ENCODE results near the gene AK8.

The AK8 gene

DNA sequence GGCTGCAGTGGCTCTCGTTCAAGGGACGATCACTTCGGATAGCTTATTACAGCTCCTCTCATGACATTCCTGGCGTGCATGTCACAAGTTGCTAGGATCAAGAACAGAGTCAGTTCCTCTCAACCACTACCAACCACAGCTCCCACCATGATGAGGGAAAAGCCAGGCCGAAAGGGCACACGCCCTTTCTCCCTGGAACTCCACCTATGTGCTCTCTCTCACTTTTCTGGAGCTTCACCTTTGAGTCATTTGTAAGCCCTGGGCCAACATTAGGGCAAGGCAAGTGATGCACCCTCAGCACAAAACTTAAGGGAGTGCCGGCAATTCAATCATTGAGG, 2.2 kb upstream of the AK8 start:
- DNase-seq (ENCODE audit: insufficient read length, low spot score) (peak; percentile 75), FAIRE-seq (peak; percentile 38)
- TF ChIP-seq POLR2A (IDR thresholded peaks at IDR 0.05; ENCODE audit: low read depth, low read length) = no peak

DNA sequence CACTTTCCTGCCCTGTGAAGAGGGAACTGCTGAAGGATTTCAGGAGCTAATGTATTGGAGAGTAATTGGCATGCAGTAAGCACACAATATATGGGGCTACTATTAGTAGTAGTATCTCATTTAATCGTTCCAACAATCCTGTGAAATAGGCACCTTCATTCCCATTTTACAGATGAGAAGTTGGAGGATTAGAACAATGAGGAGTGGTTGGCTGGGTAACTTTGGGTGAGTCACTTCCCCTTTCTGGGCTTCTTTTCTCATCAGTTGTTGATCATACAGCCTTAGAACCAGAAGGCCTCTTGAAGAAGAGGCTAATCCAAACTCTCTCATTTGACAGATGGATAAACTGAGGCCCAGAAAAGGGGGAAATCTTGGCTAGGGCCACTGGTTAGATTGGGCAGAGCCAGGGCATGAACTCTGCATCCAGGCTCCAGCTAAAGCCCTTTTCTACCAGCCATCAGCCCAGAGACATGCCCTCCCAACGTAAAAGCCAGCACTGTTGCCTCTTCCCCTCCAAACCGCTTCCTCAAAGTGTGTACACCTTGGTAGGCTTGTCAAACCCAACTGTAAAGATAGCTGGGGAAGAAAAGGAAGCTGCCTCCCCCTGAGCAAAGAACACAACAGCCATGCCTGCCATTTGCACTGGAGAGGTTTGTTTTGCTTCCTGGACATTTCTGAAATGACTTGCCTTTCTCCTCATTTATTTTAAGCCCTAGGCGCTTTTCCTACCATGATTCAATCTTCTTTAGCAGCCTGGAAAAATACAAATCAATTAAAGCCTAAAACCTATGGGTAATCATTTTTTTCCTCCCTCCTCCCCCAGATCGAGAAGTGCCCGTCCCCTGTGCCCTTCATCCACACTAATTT, 1.6 kb upstream of the AK8 start:
- no peak for TF ChIP-seq POLR2A (IDR thresholded peaks at IDR 0.05; ENCODE audit: low read depth, low read length)
- no peak for FAIRE-seq
- peak; percentile 33 for DNase-seq (ENCODE audit: insufficient read length, low spot score)

DNA sequence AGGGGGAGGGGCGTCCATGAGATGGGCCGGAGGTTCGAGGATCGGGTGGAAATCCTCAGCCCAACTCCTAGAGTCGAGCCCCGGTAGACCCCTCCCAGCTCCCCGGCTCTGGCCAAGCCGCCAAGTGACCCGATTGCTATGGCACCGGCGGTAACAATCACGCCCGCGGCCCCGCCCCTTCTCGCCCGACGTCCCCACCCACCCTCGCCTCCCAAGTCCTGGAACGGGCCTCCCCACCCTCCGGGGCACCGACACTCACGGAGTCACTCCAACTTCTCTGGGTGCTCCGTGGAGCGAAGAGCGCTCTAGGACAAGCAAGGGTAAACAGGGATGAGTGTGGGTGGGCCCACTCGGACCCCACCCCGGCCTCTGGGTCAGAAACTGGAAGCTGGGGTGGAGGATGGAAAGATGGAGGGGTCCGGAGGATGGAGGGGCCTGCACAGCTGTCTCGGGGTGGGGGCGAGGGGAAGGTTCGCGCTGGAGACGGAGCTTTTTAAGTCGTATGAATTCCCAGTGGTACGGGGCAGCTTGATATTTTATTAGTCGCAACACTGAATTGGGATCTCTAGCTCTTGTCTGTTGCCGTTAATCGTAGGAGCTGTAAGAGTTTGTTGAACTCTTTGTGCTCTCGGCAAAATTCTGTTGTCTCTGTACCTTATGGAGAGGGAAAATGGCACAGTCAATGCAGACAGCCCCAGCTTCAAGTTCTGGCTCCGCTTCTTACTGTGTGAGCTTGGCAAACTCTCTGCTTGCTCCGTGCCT, 792 bp upstream of the AK8 start, which contains the start of gene SPACA9:
Gene SPACA9, plus strand, starts transcription at position 204 of the 762 bp plus-strand sequence. CDS start 5,050 bp downstream, outside the sequence.
- no peak for FAIRE-seq
- DNase-seq (ENCODE audit: insufficient read length, low spot score) = peak; percentile 73
- TF ChIP-seq POLR2A (IDR thresholded peaks at IDR 0.05; ENCODE audit: low read depth, low read length) = no peak

DNA sequence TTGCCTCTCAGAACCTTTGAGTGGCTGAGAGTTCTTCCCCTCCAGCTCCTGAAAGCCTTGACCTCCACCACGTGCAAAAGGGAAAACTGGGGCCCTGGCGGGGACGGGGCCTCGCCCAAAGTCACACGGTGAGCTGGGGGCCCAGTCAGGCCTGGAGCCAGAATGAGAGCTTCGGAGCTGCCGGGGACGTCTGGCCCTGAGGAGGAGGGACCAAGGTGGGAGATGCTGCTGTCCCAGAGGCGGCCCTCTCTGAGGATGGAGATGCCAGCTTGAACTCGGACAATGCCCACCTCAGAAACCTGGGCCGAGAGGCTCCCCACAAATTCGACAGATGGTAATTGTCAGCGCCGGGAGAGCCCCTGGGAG, 643 bp downstream of the AK8 start:
- no peak for TF ChIP-seq POLR2A (IDR thresholded peaks at IDR 0.05; ENCODE audit: low read depth, low read length)
- FAIRE-seq (no peak), DNase-seq (ENCODE audit: insufficient read length, low spot score) (no peak)

DNA sequence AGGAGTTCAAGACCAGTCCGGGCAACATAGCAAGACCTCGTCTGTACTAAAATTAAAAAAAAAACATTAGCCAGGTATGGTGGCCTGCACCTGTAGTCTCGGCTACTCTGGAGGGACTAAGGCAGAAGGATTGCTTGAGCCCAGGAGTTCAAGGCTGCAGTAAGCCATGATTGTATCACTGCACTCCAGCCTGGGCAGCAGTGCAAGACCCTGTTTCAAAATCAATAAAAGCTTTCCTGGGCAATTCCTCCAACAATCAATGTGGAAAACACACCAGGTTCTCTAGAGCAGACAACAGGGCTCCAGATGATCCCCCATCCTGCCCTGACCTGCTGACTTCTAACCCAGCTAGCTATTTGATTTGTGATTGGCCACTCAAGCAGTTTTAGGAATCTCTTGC, 1.2 kb downstream of the AK8 start:
- no peak for FAIRE-seq
- no peak for TF ChIP-seq POLR2A (IDR thresholded peaks at IDR 0.05; ENCODE audit: low read depth, low read length)

DNA sequence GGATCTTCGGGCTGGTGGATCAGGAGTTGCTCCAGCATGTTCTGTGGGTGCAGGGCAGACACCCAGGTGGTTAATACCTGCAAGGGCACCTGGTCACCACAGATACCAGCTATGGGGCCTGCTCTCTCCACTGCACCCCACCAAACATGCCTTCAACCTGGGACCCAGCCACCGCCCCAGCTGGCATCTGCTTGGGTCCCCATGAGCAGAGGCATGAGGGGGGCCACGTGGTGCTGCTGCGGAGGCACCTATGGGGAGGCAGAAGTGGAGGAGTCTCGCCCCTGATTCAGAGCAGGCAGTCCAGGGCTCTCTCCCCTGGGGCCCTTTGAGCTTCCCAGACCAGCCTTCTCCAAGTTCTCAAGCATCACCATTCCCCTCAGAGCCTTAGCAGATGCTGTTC, 2.9 kb downstream of the AK8 start:
- no peak for DNase-seq (ENCODE audit: insufficient read length, low spot score)
- TF ChIP-seq POLR2A (IDR thresholded peaks at IDR 0.05; ENCODE audit: low read depth, low read length) = no peak
- FAIRE-seq = no peak

More for the DNA sequence above, 1.2 kb downstream of the AK8 start:
- DNase-seq (ENCODE audit: insufficient read length, low spot score) = no peak

DNA sequence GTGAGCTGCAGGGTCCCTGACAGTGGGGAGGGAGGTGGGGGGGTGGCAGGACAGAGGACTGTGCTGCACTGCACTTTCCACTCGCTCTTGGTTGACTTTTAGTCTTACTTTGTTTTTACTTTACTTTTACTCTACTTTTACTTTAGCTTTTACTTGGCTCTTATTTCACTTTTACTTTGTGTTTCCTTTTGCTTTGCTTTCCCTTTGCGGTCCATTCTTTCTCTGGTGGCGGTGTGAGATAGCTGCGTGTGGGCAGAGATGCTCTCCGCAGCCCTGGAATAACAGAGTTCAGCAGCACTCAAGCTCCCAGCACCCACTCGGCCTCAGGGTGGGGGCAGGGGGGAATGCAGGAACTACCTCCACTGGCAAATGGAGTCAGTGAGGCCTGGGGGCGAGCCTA, 4.7 kb downstream of the AK8 start:
- TF ChIP-seq POLR2A (IDR thresholded peaks at IDR 0.05; ENCODE audit: low read depth, low read length) = no peak
- no peak for FAIRE-seq
- DNase-seq (ENCODE audit: insufficient read length, low spot score) = no peak

DNA sequence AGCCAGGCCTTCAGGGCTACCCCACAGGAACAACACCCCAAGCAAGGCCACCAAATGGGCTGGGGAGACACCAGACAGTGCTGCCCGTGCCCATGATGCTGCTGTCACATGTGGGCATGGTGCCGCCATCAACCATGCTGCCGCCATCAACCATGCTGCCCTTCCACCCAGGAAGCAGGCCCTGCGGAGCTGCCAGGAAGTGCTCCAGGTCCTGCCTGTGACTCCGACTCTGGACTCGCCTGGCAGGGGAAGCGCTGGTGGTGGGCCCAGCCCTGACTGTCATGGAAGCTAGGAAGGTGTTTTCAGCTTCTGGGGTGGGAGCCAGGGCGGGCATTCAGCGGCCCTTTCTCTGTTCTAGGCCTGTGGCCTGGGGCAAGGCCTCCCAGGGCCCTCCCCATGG, 8.8 kb downstream of the AK8 start:
- TF ChIP-seq POLR2A (IDR thresholded peaks at IDR 0.05; ENCODE audit: low read depth, low read length) = no peak
- DNase-seq (ENCODE audit: insufficient read length, low spot score) (no peak), FAIRE-seq (no peak)

DNA sequence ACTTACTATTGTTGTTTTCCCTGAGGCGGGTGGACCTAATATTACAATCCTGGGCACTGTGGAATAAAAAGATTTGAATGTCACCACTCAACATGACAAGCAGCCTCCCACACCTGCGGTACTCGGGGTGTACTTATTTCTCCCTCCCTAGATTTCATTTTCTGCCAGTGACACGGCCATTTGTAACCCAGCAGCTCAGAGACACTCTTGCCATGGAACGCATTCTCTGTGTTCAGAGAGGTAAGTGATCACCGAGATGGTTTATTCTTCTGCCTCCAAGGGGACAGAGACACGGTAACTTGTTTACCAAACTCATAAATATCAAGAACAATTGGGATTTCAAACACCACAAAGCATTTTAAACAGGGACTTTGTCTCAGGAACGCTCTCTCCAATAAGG, 11.2 kb downstream of the AK8 start:
- no peak for TF ChIP-seq POLR2A (IDR thresholded peaks at IDR 0.05; ENCODE audit: low read depth, low read length)
- FAIRE-seq = no peak
- DNase-seq (ENCODE audit: insufficient read length, low spot score) = no peak

DNA sequence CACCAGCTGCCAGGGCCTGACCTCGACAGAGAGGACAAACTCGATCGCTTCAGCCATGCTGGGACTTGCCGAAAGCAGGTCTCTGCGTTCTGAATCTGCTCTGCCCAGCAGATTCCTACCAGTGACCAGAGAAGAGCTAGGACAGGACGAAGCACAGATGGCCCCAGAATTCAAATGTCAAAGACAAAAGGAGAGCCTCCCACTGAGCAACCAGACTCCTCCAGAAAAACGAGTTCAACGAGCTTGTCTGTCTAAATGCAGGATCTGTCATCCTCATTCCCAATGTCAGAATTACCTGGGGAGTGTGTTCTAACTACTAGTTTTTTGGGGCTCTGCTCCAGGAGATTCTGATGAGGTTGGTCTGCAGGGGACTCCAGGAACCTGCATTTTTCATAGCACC, 13.4 kb downstream of the AK8 start:
- DNase-seq (ENCODE audit: insufficient read length, low spot score) = no peak
- TF ChIP-seq POLR2A (IDR thresholded peaks at IDR 0.05; ENCODE audit: low read depth, low read length) = no peak
- FAIRE-seq = no peak

DNA sequence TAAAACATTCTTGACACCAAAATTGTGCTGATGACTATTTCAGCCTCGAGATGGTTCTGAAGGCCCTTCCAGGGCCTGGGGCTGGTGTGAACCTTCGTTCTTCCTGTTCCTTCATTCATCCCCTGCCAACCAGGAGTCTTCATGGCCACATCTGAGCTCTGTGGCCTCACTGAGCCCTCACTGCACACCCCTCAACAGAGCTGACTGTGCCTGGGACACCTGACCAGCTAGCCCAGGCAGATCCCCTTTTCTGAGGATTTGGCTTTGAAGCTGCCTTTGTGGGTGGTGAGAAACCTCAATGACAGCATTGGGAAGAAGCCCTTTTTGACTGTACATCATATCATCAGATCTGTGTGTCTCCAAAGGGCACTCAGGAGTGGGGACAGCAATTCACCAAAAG, 13.8 kb downstream of the AK8 start:
- DNase-seq (ENCODE audit: insufficient read length, low spot score) = no peak
- FAIRE-seq = no peak
- no peak for TF ChIP-seq POLR2A (IDR thresholded peaks at IDR 0.05; ENCODE audit: low read depth, low read length)

DNA sequence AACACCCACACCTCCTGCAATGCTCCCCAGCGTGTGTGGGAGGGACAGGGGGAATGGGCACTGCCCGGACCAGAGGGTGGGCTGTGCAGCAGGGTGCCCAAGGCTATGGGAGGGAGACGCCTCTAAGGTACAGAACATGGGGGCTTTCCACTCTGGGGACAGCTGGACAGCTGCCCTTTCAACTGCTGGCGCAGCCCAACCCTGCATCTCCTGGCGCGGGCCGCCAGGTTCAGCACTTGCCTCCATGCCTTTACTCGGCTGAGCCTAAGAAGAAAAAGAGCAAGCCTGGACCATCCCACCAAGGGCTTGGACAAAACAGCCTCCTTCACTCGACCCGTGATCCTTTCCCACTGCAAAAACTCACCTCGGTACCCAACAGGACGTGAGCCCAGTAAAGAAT, 15.0 kb downstream of the AK8 start:
- DNase-seq (ENCODE audit: insufficient read length, low spot score) (no peak), FAIRE-seq (no peak)
- no peak for TF ChIP-seq POLR2A (IDR thresholded peaks at IDR 0.05; ENCODE audit: low read depth, low read length)

DNA sequence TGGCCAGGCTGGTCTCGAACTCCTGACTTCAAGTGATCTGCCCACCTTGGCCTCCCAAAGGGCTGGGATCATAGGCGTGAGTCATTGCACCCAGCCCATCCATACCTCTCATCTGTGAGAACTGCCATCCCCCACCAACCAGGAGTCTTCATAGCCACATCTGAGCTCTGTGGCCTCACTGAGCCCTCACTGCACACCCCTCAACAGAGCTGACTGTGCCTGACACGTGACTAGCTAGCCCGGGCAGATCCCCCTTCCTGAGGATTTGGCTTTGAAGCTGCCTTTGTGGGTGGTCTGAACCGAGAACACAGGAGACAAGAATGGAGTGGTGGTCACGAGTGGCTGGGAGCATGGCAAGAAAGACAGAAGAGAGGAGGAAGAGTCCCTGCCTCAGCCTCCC, 15.6 kb downstream of the AK8 start:
- no peak for FAIRE-seq
- no peak for TF ChIP-seq POLR2A (IDR thresholded peaks at IDR 0.05; ENCODE audit: low read depth, low read length)
- DNase-seq (ENCODE audit: insufficient read length, low spot score) = no peak

DNA sequence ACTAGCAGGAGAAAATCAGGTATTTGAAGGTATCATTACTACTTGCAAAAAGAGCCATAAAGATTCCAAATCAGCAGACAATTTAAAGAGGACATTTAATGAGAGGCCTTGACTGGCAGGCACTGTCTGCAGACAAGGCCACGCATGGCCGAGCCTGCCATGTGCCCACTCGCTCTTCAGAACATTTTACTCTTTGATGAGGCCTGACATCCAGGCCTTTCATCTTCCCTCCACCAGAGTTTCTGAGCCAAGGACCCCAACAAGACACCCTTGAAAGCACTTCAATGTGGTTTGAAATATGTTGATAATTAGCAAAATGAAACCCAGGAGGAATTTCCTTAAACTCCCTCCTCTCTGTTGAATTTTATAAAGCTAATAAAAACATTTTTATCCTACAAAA, 16.4 kb downstream of the AK8 start:
- FAIRE-seq = no peak
- no peak for TF ChIP-seq POLR2A (IDR thresholded peaks at IDR 0.05; ENCODE audit: low read depth, low read length)
- no peak for DNase-seq (ENCODE audit: insufficient read length, low spot score)

DNA sequence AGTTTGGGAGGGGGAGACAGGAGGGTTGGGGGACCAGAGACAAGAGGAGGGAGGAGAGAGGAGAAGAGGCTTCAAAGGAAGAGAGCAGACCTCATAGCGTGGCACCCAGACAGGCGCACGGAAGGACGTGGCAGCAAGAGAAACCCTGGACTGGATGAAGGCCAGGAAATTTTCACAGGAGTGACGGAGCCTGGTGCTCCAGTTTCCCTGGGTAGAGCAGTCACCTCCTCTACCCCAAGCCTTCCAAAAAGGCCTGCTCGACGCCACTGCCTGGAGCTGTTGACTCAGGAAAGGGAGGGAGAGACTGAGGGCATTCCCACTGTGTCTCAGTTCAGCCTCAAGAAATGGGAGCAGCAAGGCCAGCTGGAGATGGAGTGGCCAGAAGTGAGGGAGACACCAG, 19.3 kb downstream of the AK8 start:
- DNase-seq (ENCODE audit: insufficient read length, low spot score) = no peak
- FAIRE-seq = no peak
- TF ChIP-seq POLR2A (IDR thresholded peaks at IDR 0.05; ENCODE audit: low read depth, low read length) = no peak

All from H54 (cell line).